ENCODE measurements around the gene DPEP2.
"Not testable (repeated sequence)": the region's sequence is repeated elsewhere in the genome, so short reads cannot be mapped to it uniquely, and the experiment has no call there.

DPEP2 gene

DNA sequence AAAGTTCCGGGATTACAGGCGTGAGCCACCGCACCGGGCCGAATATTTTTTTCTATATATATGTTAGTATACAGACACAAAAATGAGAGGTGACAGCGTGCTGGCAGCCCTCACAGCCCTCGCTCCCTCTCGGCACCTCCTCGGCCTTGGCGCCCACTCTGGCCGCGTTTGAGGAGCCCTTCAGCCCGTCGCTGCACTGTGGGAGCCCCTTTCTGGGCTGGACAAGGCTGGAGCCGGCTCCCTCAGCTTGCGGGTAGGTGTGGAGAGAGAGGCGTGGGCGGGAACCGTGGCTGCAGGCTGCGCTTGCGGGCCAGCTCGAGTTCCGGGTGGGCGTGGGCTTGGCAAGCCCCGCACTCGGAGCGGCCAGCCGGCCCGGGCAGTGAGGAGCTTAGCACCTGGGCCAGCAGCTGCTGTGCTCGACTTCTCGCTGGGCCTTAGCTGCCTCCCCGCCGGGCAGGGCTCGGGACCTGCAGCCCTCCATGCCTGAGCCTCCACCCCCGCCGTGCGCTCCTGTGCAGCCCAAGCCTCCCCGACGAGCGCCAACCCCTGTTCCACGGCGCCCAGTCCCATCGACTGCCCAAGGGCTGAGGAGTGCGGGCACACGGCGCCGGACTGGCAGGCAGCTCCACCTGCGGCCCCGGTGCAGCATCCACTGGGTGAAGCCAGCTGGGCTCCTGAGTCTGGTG is 17.1 kb downstream of the DPEP2 start:
- TF ChIP-seq, protein P1, sequence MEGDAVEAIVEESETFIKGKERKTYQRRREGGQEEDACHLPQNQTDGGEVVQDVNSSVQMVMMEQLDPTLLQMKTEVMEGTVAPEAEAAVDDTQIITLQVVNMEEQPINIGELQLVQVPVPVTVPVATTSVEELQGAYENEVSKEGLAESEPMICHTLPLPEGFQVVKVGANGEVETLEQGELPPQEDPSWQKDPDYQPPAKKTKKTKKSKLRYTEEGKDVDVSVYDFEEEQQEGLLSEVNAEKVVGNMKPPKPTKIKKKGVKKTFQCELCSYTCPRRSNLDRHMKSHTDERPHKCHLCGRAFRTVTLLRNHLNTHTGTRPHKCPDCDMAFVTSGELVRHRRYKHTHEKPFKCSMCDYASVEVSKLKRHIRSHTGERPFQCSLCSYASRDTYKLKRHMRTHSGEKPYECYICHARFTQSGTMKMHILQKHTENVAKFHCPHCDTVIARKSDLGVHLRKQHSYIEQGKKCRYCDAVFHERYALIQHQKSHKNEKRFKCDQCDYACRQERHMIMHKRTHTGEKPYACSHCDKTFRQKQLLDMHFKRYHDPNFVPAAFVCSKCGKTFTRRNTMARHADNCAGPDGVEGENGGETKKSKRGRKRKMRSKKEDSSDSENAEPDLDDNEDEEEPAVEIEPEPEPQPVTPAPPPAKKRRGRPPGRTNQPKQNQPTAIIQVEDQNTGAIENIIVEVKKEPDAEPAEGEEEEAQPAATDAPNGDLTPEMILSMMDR (IDR thresholded peaks at IDR 0.05; ENCODE audit: low read length, missing control alignments): no peak
- H3K4me3 ChIP-seq (replicated peaks; ENCODE audit: low read depth, low read length): no peak overlapping the region
- DNase-seq (ENCODE audit: low read depth): no peak

DNA sequence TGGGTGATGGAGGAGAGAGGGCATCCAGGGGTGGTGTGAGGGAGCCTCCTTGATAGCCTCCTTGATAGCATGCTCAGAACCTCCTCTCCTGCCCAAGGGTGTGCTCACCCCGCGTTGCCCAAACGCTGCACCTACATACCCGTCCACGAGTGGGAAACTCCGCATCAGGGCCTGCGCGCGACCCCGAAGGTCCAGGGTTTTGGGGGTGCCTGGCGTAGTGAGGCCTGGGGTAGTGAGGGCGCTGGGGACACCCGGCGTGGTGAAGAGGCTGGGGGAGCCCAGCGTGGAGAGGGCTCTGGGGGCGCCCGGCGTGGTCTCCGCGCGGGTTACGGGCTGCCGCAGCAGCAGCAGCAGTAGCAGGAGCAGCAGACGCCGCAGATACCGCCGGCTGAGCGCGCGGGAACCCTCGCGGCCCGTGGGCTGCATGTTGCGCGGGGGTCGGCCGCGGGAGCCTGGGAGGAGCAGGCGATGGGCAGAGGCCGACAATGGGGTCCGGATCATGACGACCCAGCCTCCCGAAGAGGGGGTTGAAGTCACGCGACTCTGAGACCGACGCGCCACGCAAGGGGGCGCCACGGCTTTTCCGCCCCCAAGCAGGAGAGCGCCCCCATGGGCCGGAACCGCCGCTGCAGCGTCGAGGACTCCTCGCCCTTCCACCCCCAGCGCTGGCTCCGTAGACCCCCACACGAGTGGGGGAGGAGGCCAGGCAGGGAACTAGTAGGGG is 19.2 kb downstream of the DPEP2 start, which contains the start of gene DPEP3:
Gene DPEP3, minus strand, starts transcription at position 545 of the 724 bp plus-strand sequence. Its CDS starts 119 bp downstream, at position 426.
- no peak within 1 kb of the TSS for H3K4me3 ChIP-seq (replicated peaks; ENCODE audit: low read depth, low read length)
- TF ChIP-seq, protein P1 (IDR thresholded peaks at IDR 0.05; ENCODE audit: low read length, missing control alignments): peak; percentile 33
- DNase-seq (ENCODE audit: low read depth): no peak

DNA sequence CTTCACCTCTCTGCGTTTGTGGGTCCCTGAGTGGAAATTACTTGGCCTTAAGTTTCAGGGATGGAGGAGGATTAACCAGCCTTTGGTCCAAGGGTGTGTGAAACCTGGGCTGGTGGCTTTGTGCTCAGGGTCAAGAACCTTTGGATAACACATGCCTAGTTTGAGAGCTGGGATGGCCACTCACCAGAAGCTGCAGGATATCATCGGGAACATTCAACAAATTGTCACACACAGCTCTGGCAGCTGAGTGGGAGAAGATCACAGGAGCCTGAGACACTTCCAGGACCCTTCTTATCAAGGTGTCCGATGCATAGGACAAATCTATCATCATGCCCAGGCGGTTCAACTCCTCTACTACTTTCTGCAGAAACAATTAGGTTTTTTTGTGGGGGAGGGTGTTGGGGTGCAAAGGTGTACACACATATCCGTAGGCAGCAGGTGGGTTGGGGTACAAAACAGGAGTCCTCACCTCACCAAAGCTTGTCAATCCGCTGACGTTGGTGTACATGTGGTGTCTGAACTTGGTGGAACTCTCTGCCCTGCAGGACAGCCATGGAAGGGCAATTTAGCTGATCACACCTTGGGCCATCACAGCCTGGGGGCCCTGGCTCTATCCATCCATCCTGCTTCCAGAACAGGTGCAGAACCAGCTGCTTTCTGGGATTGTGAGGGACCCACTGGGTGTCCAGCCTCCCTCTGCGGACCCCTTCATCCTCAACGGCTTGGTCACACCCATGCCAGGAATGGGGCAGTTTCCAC is 21.6 kb downstream of the DPEP2 start:
- no peak for DNase-seq (ENCODE audit: low read depth)
- H3K4me3 ChIP-seq (replicated peaks; ENCODE audit: low read depth, low read length): no peak overlapping the region
- TF ChIP-seq, protein P1 (IDR thresholded peaks at IDR 0.05; ENCODE audit: low read length, missing control alignments): no peak

DNA sequence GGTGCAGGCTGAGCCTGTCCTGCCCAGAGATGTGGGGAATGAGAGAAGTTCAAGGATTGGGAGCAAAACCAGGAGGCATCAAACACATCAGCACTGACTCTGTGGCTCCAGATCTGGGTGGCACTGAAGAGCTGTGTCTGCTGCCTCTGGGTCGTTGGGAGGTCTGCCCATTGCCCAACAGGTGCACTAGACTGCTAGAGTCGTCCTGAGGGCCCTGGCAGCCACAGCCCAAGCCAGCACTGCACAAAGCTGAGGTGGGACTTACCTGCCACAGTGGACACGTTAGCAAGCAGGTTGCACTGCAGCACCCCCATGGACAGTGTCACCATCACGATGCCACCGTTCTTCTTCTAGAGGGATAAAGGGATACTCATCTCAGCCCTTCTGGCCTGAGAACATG is 22.3 kb downstream of the DPEP2 start:
- no peak overlapping the region for H3K4me3 ChIP-seq (replicated peaks; ENCODE audit: low read depth, low read length)
- no peak for DNase-seq (ENCODE audit: low read depth)
- TF ChIP-seq, protein P1 (IDR thresholded peaks at IDR 0.05; ENCODE audit: low read length, missing control alignments): no peak

DNA sequence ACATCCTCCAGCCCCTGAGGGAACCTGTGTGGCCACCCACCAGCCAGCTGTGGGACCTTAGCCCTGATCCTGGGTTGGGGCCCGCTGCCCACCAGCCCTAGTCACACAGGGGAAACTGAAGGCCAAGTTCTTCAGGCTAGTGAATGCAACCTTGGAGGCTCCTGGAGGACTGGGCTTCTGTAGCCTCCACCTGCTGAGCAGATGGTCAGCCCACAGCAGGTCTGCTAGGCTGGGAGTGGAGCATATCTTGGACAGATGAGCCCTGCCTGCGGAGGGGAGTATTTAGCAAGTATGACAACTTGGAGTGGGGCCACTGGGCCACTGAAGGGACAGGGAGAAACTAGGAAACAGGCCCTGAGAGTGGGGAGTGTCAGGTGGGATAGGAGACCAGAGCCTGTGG is 23.1 kb downstream of the DPEP2 start:
- DNase-seq (ENCODE audit: low read depth): no peak
- H3K4me3 ChIP-seq (replicated peaks; ENCODE audit: low read depth, low read length): no peak overlapping the region
- TF ChIP-seq, protein P1 (IDR thresholded peaks at IDR 0.05; ENCODE audit: low read length, missing control alignments): no peak

DNA sequence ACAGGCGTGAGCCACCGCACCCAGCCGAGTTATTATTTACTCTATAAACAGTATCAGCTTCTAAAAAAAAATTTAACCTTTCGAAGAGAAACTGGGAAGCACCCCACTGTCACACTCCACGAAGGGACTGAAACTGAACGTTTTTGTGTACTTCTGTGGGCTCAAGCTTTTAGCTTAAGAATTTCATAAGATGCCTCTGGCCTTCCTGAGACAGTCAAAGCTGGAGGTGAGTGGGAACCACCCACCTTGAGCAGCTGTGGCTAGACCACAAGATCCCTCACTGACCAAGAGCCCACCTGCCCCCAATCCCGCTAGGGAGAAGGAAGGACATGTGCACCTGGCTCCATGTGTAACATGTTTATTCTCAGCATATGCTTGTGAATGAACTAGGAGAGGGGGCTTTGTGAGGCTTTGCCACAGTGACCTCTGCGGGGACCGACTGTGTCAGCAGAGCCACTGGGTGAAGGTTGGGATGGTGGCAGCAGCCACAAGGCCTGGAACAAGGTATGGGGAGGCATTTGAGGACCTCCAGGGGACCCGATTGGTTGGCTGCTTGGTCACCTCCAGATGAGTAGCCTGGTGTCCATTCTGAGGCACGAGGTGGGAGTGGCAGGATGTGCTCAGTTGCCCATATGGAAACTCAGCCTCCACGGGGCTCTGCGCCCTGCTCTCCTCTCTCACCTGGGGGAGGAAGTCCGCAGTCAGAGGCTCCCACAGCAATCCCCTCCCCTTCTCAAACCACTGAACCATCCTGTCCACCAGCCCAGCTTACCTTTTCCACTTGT is 23.8 kb downstream of the DPEP2 start:
- no peak overlapping the region for H3K4me3 ChIP-seq (replicated peaks; ENCODE audit: low read depth, low read length)
- TF ChIP-seq, protein P1 (IDR thresholded peaks at IDR 0.05; ENCODE audit: low read length, missing control alignments): no peak
- no peak for DNase-seq (ENCODE audit: low read depth)

DNA sequence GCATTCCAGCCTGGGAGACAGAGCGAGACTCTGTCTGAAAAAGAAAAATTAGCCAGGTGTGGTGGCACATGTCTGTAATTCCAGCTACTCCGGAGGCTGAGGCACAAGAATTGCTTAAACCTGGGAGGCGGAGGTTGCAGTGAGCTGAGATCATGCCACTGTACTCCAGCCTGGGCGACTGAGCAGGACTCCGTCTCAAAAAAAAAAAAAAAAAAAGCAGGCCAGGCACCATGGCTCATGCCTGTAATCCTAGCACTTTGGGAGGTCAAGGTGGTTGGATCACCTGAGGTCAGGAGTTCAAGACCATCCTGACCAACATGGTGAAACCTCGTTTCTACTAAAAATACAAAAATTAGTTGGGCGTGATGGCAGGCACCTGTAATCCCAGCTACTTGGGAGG is 27.0 kb downstream of the DPEP2 start:
- DNase-seq (ENCODE audit: low read depth); H3K4me3 ChIP-seq (replicated peaks; ENCODE audit: low read depth, low read length): not testable (repeated sequence)

Measured in fibroblast of pulmonary artery (primary cell).